HepG2 (cell line): ENCODE measurements around the gene WWC2. TPM values are rescaled to one million over a fixed set of nuclear protein-coding genes. Genes with fewer than 3 reads are reported as not detected.

Experiments
- AFF4 ChIP-seq: sonication (generic); formaldehyde crosslinking; IDR thresholded peaks from 2 replicates; pipeline ENCODE4 v1.4.0; 2020; ENCODE audit warnings: missing genetic modification reagents
- ATF6 ChIP-seq: sonication (generic); formaldehyde crosslinking; conservative IDR thresholded peaks from 2 replicates; pipeline ENCODE4 v1.4.0; 2020; ENCODE audit warnings: missing genetic modification reagents
- ETV5 ChIP-seq: IDR thresholded peaks from 2 replicates; pipeline ENCODE4 v1.6.1; 2018; ENCODE audit warnings: missing biosample characterization, missing genetic modification reagents, inconsistent platforms, borderline replicate concordance
- FOXP4 ChIP-seq: sonication (generic); formaldehyde crosslinking; IDR thresholded peaks from 2 replicates; pipeline ENCODE4 v1.4.0; 2020; ENCODE audit warnings: missing genetic modification reagents
- MED1 ChIP-seq: sonication (generic); formaldehyde crosslinking; IDR thresholded peaks from 2 replicates; pipeline ENCODE4 v1.4.0; 2020; ENCODE audit warnings: missing genetic modification reagents
- MYPOP ChIP-seq: sonication (generic); formaldehyde crosslinking; IDR thresholded peaks from 2 replicates; pipeline ENCODE4 v1.8.1; 2023; ENCODE audit warnings: mild to moderate bottlenecking, moderate library complexity, missing genetic modification reagents
- TMF1 ChIP-seq: sonication (generic); formaldehyde crosslinking; IDR thresholded peaks from 2 replicates; pipeline ENCODE4 v1.8.1; 2022; ENCODE audit warnings: low read depth, missing genetic modification reagents
- ZBTB33 ChIP-seq: sonication (generic); formaldehyde crosslinking; IDR thresholded peaks from 2 replicates; pipeline ENCODE4 v1.4.0; 2020; ENCODE audit warnings: missing genetic modification reagents
- ZNF234 ChIP-seq: sonication (generic); formaldehyde crosslinking; conservative IDR thresholded peaks from 2 replicates; pipeline ENCODE4 v1.5.1; 2020; ENCODE audit warnings: mild to moderate bottlenecking, missing genetic modification reagents
- ZNF576 ChIP-seq: sonication (generic); formaldehyde crosslinking; IDR thresholded peaks from 2 replicates; pipeline ENCODE4 v1.4.0; 2020; ENCODE audit warnings: mild to moderate bottlenecking, missing genetic modification reagents
- ZNF580 ChIP-seq: IDR thresholded peaks from 2 replicates; pipeline ENCODE4 v1.6.1; 2016; ENCODE audit warnings: low read depth, borderline replicate concordance
- ZNF619 ChIP-seq: sonication (generic); formaldehyde crosslinking; IDR thresholded peaks from 2 replicates; pipeline ENCODE4 v1.4.0; 2020; ENCODE audit warnings: mild to moderate bottlenecking, missing genetic modification reagents
- ZNF629 ChIP-seq: sonication (generic); formaldehyde crosslinking; conservative IDR thresholded peaks from 2 replicates; pipeline ENCODE4 v1.5.0; 2020; ENCODE audit warnings: missing genetic modification reagents
- ZNF652 ChIP-seq: IDR thresholded peaks from 2 replicates; pipeline ENCODE4 v1.6.1; 2016; ENCODE audit warnings: low read depth, borderline replicate concordance
- ZSCAN25 ChIP-seq: sonication (generic); formaldehyde crosslinking; IDR thresholded peaks from 2 replicates; pipeline ENCODE4 v1.8.0; 2022; ENCODE audit warnings: mild to moderate bottlenecking, missing genetic modification reagents
- ZSCAN30 ChIP-seq: sonication (generic); formaldehyde crosslinking; IDR thresholded peaks from 2 replicates; pipeline ENCODE4 v1.5.0; 2020; ENCODE audit warnings: mild to moderate bottlenecking, missing genetic modification reagents
- polyA plus RNA-seq, 8 experiments: library from polyadenylated mRNA; depleted of rRNA in 3 of 8; stranded (reverse) in 7 of 8; unstranded in 1 of 8; fragments of >200 nt; fragmentation: Illumina TruSeq in 4 of 8; extraction: Trizol in 4 of 8; gene quantifications; 2 replicates each; pipeline versions ENCODE4 v1.2.1 to v1.2.3, GENCODE V29; 2011 to 2016; ENCODE audit warnings: low read depth in 4 of 8, missing spikeins in 1 of 8, mixed read lengths in 1 of 8; ENCODE audit not compliant: insufficient read depth in 1 of 8
- total RNA-seq, 5 experiments: library from RNA; depleted of rRNA; stranded (reverse); fragments of >200 nt; fragmentation: Illumina TruSeq; extraction: Trizol; gene quantifications; 2 replicates each; pipeline ENCODE4 v1.2.3, GENCODE V29; 2016; ENCODE audit warnings: low read depth in 1 of 5

Gene WWC2
- total and polyA plus RNA-seq, 2 of the 13 experiments (the other 11 are each of a cell fraction or from before 2014, with no cell fraction given): 40.0 to 50.1 TPM

- TF ChIP-seq ATF6 (no peak), TMF1 (CRISPR knock-in tag) (no peak), ZNF234 (no peak), FOXP4 (peak; percentile 41; the same call in 1 of the 2 replicates), ZNF580 (CRISPR knock-in tag) (no peak), ZNF576 (no peak), AFF4 (no peak), MED1 (CRISPR knock-in tag) (no peak), ZNF619 (CRISPR knock-in tag) (no peak), ZNF652 (CRISPR knock-in tag) (no peak), ZSCAN30 (no peak), ZNF629 (CRISPR knock-in tag) (no peak), ETV5 (CRISPR knock-in tag) (no peak), ZSCAN25 (CRISPR knock-in tag) (no peak), MYPOP (CRISPR knock-in tag) (no peak), ZBTB33 (CRISPR knock-in tag) (peak; percentile 58)
Observed at GRCh38 chr4:183139972-183140570, 41.0 kb downstream of the WWC2 start (continued).
